ENCODE measurements around the gene NCOR1.
"Not testable (repeated sequence)": the region's sequence is repeated elsewhere in the genome, so short reads cannot be mapped to it uniquely, and the experiment has no call there.

Gene NCOR1

GRCh38 chr17:16145319-16145890, 69.9 kb downstream of the NCOR1 start:
- not testable (repeated sequence) for DNase-seq

GRCh38 chr17:16141685-16142084, 73.6 kb downstream of the NCOR1 start:
- DNase-seq, result no peak

- no peak for DNase-seq
Measured at GRCh38 chr17:16140854-16141253, 74.5 kb downstream of the NCOR1 start.

GRCh38 chr17:16135461-16135860, 79.9 kb downstream of the NCOR1 start:
- DNase-seq, result no peak

GRCh38 chr17:16131593-16131992, 83.7 kb downstream of the NCOR1 start:
- no peak for DNase-seq

GRCh38 chr17:16129441-16130205, 85.7 kb downstream of the NCOR1 start:
- no peak for DNase-seq

- DNase-seq, result no peak
Measured at GRCh38 chr17:16123531-16123930, 91.8 kb downstream of the NCOR1 start.

GRCh38 chr17:16122697-16123434, 92.5 kb downstream of the NCOR1 start:
- DNase-seq, result no peak

GRCh38 chr17:16121915-16122314, 93.4 kb downstream of the NCOR1 start:
- no peak for DNase-seq

- no peak for DNase-seq
Measured at GRCh38 chr17:16120937-16121336, 94.4 kb downstream of the NCOR1 start.

GRCh38 chr17:16117149-16117548, 98.2 kb downstream of the NCOR1 start:
- DNase-seq, result no peak

- not testable (repeated sequence) for DNase-seq
Measured at GRCh38 chr17:16115077-16115698, 100.1 kb downstream of the NCOR1 start.

GRCh38 chr17:16108871-16109270, 106.5 kb downstream of the NCOR1 start:
- no peak for DNase-seq

- DNase-seq, result no peak
Measured at GRCh38 chr17:16108386-16108785, 106.9 kb downstream of the NCOR1 start.

- DNase-seq, result no peak
Measured at GRCh38 chr17:16107165-16107770, 108.1 kb downstream of the NCOR1 start.

- DNase-seq, result no peak
Measured at GRCh38 chr17:16106161-16106891, 109.0 kb downstream of the NCOR1 start.

- DNase-seq, result no peak
Measured at GRCh38 chr17:16104189-16104588, 111.1 kb downstream of the NCOR1 start.

- no peak for DNase-seq
Measured at GRCh38 chr17:16101440-16101839, 113.9 kb downstream of the NCOR1 start.

GRCh38 chr17:16100737-16101400, 114.5 kb downstream of the NCOR1 start:
- no peak for DNase-seq

- no peak for DNase-seq
Measured at GRCh38 chr17:16091773-16092172, 123.6 kb downstream of the NCOR1 start.

GRCh38 chr17:16086957-16087356, 128.4 kb downstream of the NCOR1 start:
- DNase-seq, result no peak
